HepG2 (cell line): Measurements from ENCODE around the gene C11orf16.

Experiments used
- ARNT ChIP-seq: fragments of 450-650 bp; IDR thresholded peaks from 2 replicates; pipeline ENCODE4 v1.6.1; 2017
- CBFB ChIP-seq: sonication (generic); formaldehyde crosslinking; IDR thresholded peaks from 2 replicates; pipeline ENCODE4 v1.4.0; 2020; ENCODE audit warnings: missing genetic modification reagents
- EHMT2 ChIP-seq: fragments of 200-600 bp; sonication (generic); IDR thresholded peaks from 2 replicates; pipeline ENCODE4 v1.7.0; 2017; ENCODE audit warnings: antibody characterized with exemption, low read depth, low read length, borderline replicate concordance
- ERF ChIP-seq: IDR thresholded peaks from 2 replicates; pipeline ENCODE4 v1.6.1; 2018; ENCODE audit warnings: missing biosample characterization, missing genetic modification reagents
- GPN1 ChIP-seq: sonication (generic); formaldehyde crosslinking; IDR thresholded peaks from 2 replicates; pipeline ENCODE4 v1.5.1; 2020; ENCODE audit warnings: missing genetic modification reagents, borderline replicate concordance
- SMAD3 ChIP-seq: sonication (generic); formaldehyde crosslinking; IDR thresholded peaks from 2 replicates; pipeline ENCODE4 v1.4.0; 2020; ENCODE audit warnings: missing genetic modification reagents
- ZNF230 ChIP-seq: sonication (generic); formaldehyde crosslinking; IDR thresholded peaks from 2 replicates; pipeline ENCODE4 v1.4.0; 2020; ENCODE audit warnings: mild to moderate bottlenecking, missing genetic modification reagents
- ZNF737 ChIP-seq: sonication (generic); formaldehyde crosslinking; IDR thresholded peaks from 2 replicates; pipeline ENCODE4 v1.5.0; 2020; ENCODE audit warnings: missing genetic modification reagents, mild to moderate bottlenecking, borderline replicate concordance
- ZNF749 ChIP-seq: sonication (generic); formaldehyde crosslinking; IDR thresholded peaks from 2 replicates; pipeline ENCODE4 v1.8.0; 2022; ENCODE audit warnings: mild to moderate bottlenecking, missing genetic modification reagents, moderate library complexity, borderline replicate concordance
- ZNF816 ChIP-seq: sonication (generic); formaldehyde crosslinking; IDR thresholded peaks from 2 replicates; pipeline ENCODE4 v1.8.0; 2022; ENCODE audit warnings: missing genetic modification reagents, mild to moderate bottlenecking, borderline replicate concordance
- TF ChIP-seq, protein P1 (sequence below): sonication (generic); formaldehyde crosslinking; IDR thresholded peaks from 2 replicates; pipeline ENCODE4 v1.4.0; 2020; ENCODE audit warnings: missing genetic modification reagents
- TF ChIP-seq, protein P2 (sequence below): sonication (generic); formaldehyde crosslinking; IDR thresholded peaks from 2 replicates; pipeline ENCODE4 v1.4.0; 2020; ENCODE audit warnings: missing genetic modification reagents
- TF ChIP-seq, protein P3 (sequence below): sonication (generic); formaldehyde crosslinking; IDR thresholded peaks from 2 replicates; pipeline ENCODE4 v1.4.0; 2020; ENCODE audit warnings: mild to moderate bottlenecking, missing genetic modification reagents, borderline replicate concordance
- TF ChIP-seq, protein P4 (sequence below): IDR thresholded peaks from 2 replicates; pipeline ENCODE4 v1.6.1; 2016

DNA sequence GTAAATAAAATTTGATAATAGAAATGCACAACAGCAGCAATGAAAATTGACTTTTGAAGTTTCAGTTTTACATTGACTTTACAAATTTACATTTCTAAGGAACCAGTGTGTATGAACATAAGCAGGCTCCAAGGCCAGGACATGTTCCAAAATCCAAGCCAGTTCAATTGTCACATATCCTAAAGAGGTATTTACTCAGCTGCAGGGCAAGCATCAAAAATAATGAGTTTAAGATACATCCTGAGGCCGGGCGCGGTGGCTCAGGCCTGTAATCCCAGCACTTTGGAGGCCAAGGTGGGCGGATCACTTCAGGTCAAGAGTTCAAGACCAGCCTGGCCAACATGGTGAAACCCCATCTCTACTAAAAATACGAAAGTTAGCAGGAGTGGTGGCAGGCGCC, 60.8 kb downstream of the C11orf16 start:
- TF ChIP-seq, protein P1, sequence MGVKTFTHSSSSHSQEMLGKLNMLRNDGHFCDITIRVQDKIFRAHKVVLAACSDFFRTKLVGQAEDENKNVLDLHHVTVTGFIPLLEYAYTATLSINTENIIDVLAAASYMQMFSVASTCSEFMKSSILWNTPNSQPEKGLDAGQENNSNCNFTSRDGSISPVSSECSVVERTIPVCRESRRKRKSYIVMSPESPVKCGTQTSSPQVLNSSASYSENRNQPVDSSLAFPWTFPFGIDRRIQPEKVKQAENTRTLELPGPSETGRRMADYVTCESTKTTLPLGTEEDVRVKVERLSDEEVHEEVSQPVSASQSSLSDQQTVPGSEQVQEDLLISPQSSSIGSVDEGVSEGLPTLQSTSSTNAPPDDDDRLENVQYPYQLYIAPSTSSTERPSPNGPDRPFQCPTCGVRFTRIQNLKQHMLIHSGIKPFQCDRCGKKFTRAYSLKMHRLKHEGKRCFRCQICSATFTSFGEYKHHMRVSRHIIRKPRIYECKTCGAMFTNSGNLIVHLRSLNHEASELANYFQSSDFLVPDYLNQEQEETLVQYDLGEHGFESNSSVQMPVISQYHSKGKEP (CRISPR knock-in tag): no peak
- TF ChIP-seq CBFB (no peak), ZNF749 (CRISPR knock-in tag) (no peak), ERF (CRISPR knock-in tag) (no peak), ARNT (no peak), GPN1 (CRISPR knock-in tag) (no peak), ZNF230 (CRISPR knock-in tag) (no peak), ZNF737 (CRISPR knock-in tag) (no peak), ZNF816 (CRISPR knock-in tag) (no peak), EHMT2 (no peak), SMAD3 (no peak)
- TF ChIP-seq, protein P2, sequence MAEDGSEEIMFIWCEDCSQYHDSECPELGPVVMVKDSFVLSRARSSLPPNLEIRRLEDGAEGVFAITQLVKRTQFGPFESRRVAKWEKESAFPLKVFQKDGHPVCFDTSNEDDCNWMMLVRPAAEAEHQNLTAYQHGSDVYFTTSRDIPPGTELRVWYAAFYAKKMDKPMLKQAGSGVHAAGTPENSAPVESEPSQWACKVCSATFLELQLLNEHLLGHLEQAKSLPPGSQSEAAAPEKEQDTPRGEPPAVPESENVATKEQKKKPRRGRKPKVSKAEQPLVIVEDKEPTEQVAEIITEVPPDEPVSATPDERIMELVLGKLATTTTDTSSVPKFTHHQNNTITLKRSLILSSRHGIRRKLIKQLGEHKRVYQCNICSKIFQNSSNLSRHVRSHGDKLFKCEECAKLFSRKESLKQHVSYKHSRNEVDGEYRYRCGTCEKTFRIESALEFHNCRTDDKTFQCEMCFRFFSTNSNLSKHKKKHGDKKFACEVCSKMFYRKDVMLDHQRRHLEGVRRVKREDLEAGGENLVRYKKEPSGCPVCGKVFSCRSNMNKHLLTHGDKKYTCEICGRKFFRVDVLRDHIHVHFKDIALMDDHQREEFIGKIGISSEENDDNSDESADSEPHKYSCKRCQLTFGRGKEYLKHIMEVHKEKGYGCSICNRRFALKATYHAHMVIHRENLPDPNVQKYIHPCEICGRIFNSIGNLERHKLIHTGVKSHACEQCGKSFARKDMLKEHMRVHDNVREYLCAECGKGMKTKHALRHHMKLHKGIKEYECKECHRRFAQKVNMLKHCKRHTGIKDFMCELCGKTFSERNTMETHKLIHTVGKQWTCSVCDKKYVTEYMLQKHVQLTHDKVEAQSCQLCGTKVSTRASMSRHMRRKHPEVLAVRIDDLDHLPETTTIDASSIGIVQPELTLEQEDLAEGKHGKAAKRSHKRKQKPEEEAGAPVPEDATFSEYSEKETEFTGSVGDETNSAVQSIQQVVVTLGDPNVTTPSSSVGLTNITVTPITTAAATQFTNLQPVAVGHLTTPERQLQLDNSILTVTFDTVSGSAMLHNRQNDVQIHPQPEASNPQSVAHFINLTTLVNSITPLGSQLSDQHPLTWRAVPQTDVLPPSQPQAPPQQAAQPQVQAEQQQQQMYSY (CRISPR knock-in tag): no peak
- TF ChIP-seq, protein P3, sequence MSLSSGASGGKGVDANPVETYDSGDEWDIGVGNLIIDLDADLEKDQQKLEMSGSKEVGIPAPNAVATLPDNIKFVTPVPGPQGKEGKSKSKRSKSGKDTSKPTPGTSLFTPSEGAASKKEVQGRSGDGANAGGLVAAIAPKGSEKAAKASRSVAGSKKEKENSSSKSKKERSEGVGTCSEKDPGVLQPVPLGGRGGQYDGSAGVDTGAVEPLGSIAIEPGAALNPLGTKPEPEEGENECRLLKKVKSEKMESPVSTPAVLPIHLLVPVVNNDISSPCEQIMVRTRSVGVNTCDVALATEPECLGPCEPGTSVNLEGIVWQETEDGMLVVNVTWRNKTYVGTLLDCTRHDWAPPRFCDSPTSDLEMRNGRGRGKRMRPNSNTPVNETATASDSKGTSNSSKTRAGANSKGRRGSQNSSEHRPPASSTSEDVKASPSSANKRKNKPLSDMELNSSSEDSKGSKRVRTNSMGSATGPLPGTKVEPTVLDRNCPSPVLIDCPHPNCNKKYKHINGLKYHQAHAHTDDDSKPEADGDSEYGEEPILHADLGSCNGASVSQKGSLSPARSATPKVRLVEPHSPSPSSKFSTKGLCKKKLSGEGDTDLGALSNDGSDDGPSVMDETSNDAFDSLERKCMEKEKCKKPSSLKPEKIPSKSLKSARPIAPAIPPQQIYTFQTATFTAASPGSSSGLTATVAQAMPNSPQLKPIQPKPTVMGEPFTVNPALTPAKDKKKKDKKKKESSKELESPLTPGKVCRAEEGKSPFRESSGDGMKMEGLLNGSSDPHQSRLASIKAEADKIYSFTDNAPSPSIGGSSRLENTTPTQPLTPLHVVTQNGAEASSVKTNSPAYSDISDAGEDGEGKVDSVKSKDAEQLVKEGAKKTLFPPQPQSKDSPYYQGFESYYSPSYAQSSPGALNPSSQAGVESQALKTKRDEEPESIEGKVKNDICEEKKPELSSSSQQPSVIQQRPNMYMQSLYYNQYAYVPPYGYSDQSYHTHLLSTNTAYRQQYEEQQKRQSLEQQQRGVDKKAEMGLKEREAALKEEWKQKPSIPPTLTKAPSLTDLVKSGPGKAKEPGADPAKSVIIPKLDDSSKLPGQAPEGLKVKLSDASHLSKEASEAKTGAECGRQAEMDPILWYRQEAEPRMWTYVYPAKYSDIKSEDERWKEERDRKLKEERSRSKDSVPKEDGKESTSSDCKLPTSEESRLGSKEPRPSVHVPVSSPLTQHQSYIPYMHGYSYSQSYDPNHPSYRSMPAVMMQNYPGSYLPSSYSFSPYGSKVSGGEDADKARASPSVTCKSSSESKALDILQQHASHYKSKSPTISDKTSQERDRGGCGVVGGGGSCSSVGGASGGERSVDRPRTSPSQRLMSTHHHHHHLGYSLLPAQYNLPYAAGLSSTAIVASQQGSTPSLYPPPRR (CRISPR knock-in tag): no peak
- TF ChIP-seq, protein P4, sequence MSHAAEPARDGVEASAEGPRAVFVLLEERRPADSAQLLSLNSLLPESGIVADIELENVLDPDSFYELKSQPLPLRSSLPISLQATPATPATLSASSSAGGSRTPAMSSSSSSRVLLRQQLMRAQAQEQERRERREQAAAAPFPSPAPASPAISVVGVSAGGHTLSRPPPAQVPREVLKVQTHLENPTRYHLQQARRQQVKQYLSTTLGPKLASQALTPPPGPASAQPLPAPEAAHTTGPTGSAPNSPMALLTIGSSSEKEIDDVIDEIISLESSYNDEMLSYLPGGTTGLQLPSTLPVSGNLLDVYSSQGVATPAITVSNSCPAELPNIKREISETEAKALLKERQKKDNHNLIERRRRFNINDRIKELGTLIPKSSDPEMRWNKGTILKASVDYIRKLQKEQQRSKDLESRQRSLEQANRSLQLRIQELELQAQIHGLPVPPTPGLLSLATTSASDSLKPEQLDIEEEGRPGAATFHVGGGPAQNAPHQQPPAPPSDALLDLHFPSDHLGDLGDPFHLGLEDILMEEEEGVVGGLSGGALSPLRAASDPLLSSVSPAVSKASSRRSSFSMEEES (CRISPR knock-in tag): no peak
